ENCODE data around the gene KRT7. TPM values are rescaled to one million over a fixed set of nuclear protein-coding genes. Genes with fewer than 3 reads are reported as not detected.

The KRT7 gene
- total RNA-seq, 3 donors from 2014 or later: 1.0 to 6.4 (median 1.7) TPM

GRCh38 chr12:52278575-52279421, 45.8 kb downstream of the KRT7 start:
- no peak overlapping the region for H3K4me3 ChIP-seq
- intact Hi-C loops (cut with DNase I, micrococcal nuclease): no loop called here
- H3K36me3 ChIP-seq (ENCODE audit: low read depth): no peaks in the 10 kb centered on the region
- TF ChIP-seq CTCF (IDR thresholded peaks at IDR 0.05): peak; percentile 96
- DNase-seq: peak; percentile 72 to 87 (median 86)
- no peaks in the 10 kb centered on the region for H3K9me3 ChIP-seq
- H3K4me1 ChIP-seq (ENCODE audit: low read depth): no peaks in the 10 kb centered on the region
- ATAC-seq: peak; percentile 96

GRCh38 chr12:52279422-52280318, 46.6 kb downstream of the KRT7 start:
- TF ChIP-seq CTCF (IDR thresholded peaks at IDR 0.05): no peak
- ATAC-seq (no peak), DNase-seq (no peak)
- no peaks in the 10 kb centered on the region for H3K4me1 ChIP-seq (ENCODE audit: low read depth)
- intact Hi-C loops (cut with DNase I, micrococcal nuclease): no loop called here
- no peaks in the 10 kb centered on the region for H3K36me3 ChIP-seq (ENCODE audit: low read depth)
- H3K9me3 ChIP-seq: no peaks in the 10 kb centered on the region
- H3K4me3 ChIP-seq: no peak overlapping the region

GRCh38 chr12:52280319-52280795, 47.3 kb downstream of the KRT7 start:
- no peaks in the 10 kb centered on the region for H3K36me3 ChIP-seq (ENCODE audit: low read depth)
- peak; percentile 57 for ATAC-seq
- no peaks in the 10 kb centered on the region for H3K9me3 ChIP-seq
- DNase-seq: peak in 1 of 3 donors; percentile 13
- TF ChIP-seq CTCF (IDR thresholded peaks at IDR 0.05): no peak
- H3K4me3 ChIP-seq: no peak overlapping the region
- H3K4me1 ChIP-seq (ENCODE audit: low read depth): no peaks in the 10 kb centered on the region
- intact Hi-C loops (cut with DNase I, micrococcal nuclease): no loop called here

GRCh38 chr12:52280796-52281560, 47.9 kb downstream of the KRT7 start:
- Histone ChIP-seq H3K9me3 (no peaks in the 10 kb centered on the region), H3K36me3 (ENCODE audit: low read depth) (no peaks in the 10 kb centered on the region), H3K4me3 (no peak overlapping the region), H3K4me1 (ENCODE audit: low read depth) (no peaks in the 10 kb centered on the region)
- peak; percentile 26 for ATAC-seq
- peak in 1 of 3 donors; percentile 25 for DNase-seq
- no peak for TF ChIP-seq CTCF (IDR thresholded peaks at IDR 0.05)
- intact Hi-C loops (cut with DNase I, micrococcal nuclease): no loop called here

GRCh38 chr12:52284562-52285171, 51.6 kb downstream of the KRT7 start:
- no peak for DNase-seq
- intact Hi-C loops (cut with DNase I, micrococcal nuclease): no loop called here
- no peaks in the 10 kb centered on the region for H3K36me3 ChIP-seq (ENCODE audit: low read depth)
- no peak for ATAC-seq
- no peak for TF ChIP-seq CTCF (IDR thresholded peaks at IDR 0.05)
- no peaks in the 10 kb centered on the region for H3K4me1 ChIP-seq (ENCODE audit: low read depth)
- H3K4me3 ChIP-seq: no peak overlapping the region
- H3K9me3 ChIP-seq: no peaks in the 10 kb centered on the region
